ENCODE results near the gene UBA5.

DNA sequence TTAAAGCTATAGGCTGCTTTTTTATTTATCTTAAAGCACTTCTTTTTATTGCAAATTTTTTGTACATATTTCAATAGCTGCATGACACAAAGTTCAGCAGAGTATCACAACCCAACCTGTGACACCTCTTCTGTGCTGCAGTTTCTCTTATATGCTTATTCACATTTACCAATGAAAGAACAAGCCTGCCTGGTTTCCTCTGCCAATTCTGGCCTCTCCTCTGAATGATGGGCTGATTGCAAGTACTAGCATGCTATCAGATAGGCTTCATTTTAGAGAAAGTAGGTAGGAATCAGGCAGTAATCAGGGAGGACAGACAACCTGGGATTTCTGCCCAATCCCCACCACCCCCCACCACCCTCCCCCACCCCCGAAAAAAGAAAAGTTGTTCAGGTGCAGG, 36.5 kb upstream of the UBA5 start:
- no peak for TF ChIP-seq ZEB2 (tag by site-specific recombination; IDR thresholded peaks at IDR 0.05)
- no peak for TF ChIP-seq TSHZ1 (tag by site-specific recombination; IDR thresholded peaks at IDR 0.05; ENCODE audit: borderline replicate concordance)
- TF ChIP-seq, protein P1, sequence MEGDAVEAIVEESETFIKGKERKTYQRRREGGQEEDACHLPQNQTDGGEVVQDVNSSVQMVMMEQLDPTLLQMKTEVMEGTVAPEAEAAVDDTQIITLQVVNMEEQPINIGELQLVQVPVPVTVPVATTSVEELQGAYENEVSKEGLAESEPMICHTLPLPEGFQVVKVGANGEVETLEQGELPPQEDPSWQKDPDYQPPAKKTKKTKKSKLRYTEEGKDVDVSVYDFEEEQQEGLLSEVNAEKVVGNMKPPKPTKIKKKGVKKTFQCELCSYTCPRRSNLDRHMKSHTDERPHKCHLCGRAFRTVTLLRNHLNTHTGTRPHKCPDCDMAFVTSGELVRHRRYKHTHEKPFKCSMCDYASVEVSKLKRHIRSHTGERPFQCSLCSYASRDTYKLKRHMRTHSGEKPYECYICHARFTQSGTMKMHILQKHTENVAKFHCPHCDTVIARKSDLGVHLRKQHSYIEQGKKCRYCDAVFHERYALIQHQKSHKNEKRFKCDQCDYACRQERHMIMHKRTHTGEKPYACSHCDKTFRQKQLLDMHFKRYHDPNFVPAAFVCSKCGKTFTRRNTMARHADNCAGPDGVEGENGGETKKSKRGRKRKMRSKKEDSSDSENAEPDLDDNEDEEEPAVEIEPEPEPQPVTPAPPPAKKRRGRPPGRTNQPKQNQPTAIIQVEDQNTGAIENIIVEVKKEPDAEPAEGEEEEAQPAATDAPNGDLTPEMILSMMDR (tag by site-specific recombination; IDR thresholded peaks at IDR 0.05): no peak
- TF ChIP-seq ZSCAN16 (tag by site-specific recombination; IDR thresholded peaks at IDR 0.05): no peak
- no peak for TF ChIP-seq PBX3 (CRISPR knock-in tag; IDR thresholded peaks at IDR 0.05)
- TF ChIP-seq, protein P2, sequence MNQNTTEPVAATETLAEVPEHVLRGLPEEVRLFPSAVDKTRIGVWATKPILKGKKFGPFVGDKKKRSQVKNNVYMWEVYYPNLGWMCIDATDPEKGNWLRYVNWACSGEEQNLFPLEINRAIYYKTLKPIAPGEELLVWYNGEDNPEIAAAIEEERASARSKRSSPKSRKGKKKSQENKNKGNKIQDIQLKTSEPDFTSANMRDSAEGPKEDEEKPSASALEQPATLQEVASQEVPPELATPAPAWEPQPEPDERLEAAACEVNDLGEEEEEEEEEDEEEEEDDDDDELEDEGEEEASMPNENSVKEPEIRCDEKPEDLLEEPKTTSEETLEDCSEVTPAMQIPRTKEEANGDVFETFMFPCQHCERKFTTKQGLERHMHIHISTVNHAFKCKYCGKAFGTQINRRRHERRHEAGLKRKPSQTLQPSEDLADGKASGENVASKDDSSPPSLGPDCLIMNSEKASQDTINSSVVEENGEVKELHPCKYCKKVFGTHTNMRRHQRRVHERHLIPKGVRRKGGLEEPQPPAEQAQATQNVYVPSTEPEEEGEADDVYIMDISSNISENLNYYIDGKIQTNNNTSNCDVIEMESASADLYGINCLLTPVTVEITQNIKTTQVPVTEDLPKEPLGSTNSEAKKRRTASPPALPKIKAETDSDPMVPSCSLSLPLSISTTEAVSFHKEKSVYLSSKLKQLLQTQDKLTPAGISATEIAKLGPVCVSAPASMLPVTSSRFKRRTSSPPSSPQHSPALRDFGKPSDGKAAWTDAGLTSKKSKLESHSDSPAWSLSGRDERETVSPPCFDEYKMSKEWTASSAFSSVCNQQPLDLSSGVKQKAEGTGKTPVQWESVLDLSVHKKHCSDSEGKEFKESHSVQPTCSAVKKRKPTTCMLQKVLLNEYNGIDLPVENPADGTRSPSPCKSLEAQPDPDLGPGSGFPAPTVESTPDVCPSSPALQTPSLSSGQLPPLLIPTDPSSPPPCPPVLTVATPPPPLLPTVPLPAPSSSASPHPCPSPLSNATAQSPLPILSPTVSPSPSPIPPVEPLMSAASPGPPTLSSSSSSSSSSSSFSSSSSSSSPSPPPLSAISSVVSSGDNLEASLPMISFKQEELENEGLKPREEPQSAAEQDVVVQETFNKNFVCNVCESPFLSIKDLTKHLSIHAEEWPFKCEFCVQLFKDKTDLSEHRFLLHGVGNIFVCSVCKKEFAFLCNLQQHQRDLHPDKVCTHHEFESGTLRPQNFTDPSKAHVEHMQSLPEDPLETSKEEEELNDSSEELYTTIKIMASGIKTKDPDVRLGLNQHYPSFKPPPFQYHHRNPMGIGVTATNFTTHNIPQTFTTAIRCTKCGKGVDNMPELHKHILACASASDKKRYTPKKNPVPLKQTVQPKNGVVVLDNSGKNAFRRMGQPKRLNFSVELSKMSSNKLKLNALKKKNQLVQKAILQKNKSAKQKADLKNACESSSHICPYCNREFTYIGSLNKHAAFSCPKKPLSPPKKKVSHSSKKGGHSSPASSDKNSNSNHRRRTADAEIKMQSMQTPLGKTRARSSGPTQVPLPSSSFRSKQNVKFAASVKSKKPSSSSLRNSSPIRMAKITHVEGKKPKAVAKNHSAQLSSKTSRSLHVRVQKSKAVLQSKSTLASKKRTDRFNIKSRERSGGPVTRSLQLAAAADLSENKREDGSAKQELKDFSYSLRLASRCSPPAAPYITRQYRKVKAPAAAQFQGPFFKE (tag by site-specific recombination; IDR thresholded peaks at IDR 0.05; ENCODE audit: borderline replicate concordance): no peak
- no peak for TF ChIP-seq ZIC2 (tag by site-specific recombination; IDR thresholded peaks at IDR 0.05)
- no peak for TF ChIP-seq KLF17 (tag by site-specific recombination; IDR thresholded peaks at IDR 0.05)
- TF ChIP-seq, protein P3, sequence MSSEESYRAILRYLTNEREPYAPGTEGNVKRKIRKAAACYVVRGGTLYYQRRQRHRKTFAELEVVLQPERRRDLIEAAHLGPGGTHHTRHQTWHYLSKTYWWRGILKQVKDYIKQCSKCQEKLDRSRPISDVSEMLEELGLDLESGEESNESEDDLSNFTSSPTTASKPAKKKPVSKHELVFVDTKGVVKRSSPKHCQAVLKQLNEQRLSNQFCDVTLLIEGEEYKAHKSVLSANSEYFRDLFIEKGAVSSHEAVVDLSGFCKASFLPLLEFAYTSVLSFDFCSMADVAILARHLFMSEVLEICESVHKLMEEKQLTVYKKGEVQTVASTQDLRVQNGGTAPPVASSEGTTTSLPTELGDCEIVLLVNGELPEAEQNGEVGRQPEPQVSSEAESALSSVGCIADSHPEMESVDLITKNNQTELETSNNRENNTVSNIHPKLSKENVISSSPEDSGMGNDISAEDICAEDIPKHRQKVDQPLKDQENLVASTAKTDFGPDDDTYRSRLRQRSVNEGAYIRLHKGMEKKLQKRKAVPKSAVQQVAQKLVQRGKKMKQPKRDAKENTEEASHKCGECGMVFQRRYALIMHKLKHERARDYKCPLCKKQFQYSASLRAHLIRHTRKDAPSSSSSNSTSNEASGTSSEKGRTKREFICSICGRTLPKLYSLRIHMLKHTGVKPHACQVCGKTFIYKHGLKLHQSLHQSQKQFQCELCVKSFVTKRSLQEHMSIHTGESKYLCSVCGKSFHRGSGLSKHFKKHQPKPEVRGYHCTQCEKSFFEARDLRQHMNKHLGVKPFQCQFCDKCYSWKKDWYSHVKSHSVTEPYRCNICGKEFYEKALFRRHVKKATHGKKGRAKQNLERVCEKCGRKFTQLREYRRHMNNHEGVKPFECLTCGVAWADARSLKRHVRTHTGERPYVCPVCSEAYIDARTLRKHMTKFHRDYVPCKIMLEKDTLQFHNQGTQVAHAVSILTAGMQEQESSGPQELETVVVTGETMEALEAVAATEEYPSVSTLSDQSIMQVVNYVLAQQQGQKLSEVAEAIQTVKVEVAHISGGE (tag by site-specific recombination; conservative IDR thresholded peaks at IDR 0.05; ENCODE audit: low read depth): no peak
- no peak for TF ChIP-seq ZNF274 (IDR thresholded peaks at IDR 0.05; ENCODE audit: low read length)
- TF ChIP-seq ZNF274 (tag by site-specific recombination; IDR thresholded peaks at IDR 0.05; ENCODE audit: borderline replicate concordance): no peak
- TF ChIP-seq WT1 (tag by site-specific recombination; IDR thresholded peaks at IDR 0.05): no peak
- TF ChIP-seq SP2 (tag by site-specific recombination; IDR thresholded peaks at IDR 0.05): no peak
- TF ChIP-seq, protein P4, sequence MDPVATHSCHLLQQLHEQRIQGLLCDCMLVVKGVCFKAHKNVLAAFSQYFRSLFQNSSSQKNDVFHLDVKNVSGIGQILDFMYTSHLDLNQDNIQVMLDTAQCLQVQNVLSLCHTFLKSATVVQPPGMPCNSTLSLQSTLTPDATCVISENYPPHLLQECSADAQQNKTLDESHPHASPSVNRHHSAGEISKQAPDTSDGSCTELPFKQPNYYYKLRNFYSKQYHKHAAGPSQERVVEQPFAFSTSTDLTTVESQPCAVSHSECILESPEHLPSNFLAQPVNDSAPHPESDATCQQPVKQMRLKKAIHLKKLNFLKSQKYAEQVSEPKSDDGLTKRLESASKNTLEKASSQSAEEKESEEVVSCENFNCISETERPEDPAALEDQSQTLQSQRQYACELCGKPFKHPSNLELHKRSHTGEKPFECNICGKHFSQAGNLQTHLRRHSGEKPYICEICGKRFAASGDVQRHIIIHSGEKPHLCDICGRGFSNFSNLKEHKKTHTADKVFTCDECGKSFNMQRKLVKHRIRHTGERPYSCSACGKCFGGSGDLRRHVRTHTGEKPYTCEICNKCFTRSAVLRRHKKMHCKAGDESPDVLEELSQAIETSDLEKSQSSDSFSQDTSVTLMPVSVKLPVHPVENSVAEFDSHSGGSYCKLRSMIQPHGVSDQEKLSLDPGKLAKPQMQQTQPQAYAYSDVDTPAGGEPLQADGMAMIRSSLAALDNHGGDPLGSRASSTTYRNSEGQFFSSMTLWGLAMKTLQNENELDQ (tag by site-specific recombination; IDR thresholded peaks at IDR 0.05; ENCODE audit: low read depth): no peak

Data from HEK293 (cell line).